ENCODE data around the gene CTSF.
"Not testable (repeated sequence)": the region's sequence is repeated elsewhere in the genome, so short reads cannot be mapped to it uniquely, and the experiment has no call there.

DNA sequence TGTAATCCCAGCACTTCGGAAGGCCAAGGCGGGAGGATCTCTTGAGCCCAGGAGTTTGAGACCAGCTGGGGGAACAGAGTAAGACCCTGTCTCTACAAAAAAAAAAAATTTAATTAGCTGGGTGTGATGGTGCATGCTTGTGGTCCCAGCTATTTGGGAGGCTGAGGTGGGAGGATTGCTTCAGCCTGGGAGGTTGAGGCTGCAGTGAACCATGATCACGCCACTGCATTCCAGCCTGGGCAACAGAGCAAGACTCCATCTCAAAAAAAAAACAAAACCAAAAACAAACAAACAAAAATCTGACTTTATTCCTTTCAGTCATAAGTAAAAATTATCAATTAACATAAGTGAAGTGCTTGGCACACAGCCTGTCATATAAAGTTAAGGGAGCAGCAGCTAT, 38.2 kb upstream of the CTSF start:
- TF ChIP-seq, protein P1, sequence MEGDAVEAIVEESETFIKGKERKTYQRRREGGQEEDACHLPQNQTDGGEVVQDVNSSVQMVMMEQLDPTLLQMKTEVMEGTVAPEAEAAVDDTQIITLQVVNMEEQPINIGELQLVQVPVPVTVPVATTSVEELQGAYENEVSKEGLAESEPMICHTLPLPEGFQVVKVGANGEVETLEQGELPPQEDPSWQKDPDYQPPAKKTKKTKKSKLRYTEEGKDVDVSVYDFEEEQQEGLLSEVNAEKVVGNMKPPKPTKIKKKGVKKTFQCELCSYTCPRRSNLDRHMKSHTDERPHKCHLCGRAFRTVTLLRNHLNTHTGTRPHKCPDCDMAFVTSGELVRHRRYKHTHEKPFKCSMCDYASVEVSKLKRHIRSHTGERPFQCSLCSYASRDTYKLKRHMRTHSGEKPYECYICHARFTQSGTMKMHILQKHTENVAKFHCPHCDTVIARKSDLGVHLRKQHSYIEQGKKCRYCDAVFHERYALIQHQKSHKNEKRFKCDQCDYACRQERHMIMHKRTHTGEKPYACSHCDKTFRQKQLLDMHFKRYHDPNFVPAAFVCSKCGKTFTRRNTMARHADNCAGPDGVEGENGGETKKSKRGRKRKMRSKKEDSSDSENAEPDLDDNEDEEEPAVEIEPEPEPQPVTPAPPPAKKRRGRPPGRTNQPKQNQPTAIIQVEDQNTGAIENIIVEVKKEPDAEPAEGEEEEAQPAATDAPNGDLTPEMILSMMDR (IDR thresholded peaks at IDR 0.05), result not testable (repeated sequence)
- not testable (repeated sequence) for TF ChIP-seq POLR2A (IDR thresholded peaks at IDR 0.05)
